K562 (cell line): Measurements from ENCODE around the gene FBXW11.

Experiments
- ATF1 ChIP-seq, 2 experiments: fragments of 450-650 bp in 1 of 2; IDR thresholded peaks; 2 replicates each; pipeline ENCODE4 v1.6.1; 2016; ENCODE audit warnings: missing compliant biosample characterization in 1 of 2, missing genetic modification characterization in 1 of 2
- CBFB ChIP-seq: sonication (generic); formaldehyde crosslinking; IDR thresholded peaks from 2 replicates; pipeline ENCODE4 v1.4.0; 2020; ENCODE audit warnings: mild to moderate bottlenecking, missing genetic modification reagents
- E2F3 ChIP-seq: fragments of 250-450 bp; sonication (Bioruptor Pico); IDR thresholded peaks from 2 replicates; pipeline ENCODE4 v1.4.0; 2020; ENCODE audit warnings: mild to moderate bottlenecking
- ESRRA ChIP-seq: fragments of 450-650 bp; IDR thresholded peaks from 2 replicates; pipeline ENCODE4 v1.6.1; 2014; ENCODE audit warnings: low read depth, mild to moderate bottlenecking, moderate library complexity, borderline replicate concordance
- HIVEP1 ChIP-seq: fragments of 250-450 bp; sonication (Bioruptor Pico); IDR thresholded peaks from 2 replicates; pipeline ENCODE4 v1.4.0; 2020; ENCODE audit warnings: mild to moderate bottlenecking
- MTF1 ChIP-seq: fragments of 250-450 bp; sonication (Bioruptor Pico); IDR thresholded peaks from 2 replicates; pipeline ENCODE4 v1.9.0; 2021; ENCODE audit warnings: moderate library complexity, mild to moderate bottlenecking, inconsistent platforms, borderline replicate concordance
- TAF1 ChIP-seq: IDR thresholded peaks from 2 replicates; pipeline ENCODE4 v1.6.1; 2011; ENCODE audit warnings: mild to moderate bottlenecking, low read length, moderate library complexity; ENCODE audit not compliant: insufficient read depth, control insufficient read depth, severe bottlenecking; ENCODE audit errors: extremely low read depth
- YY1 ChIP-seq, 3 experiments: IDR thresholded peaks; 2 replicates each; pipeline ENCODE4 v1.6.1; 2011; ENCODE audit warnings: low read length in 2 of 3, mild to moderate bottlenecking in 2 of 3, moderate library complexity in 2 of 3, borderline replicate concordance in 1 of 3, control low read depth in 1 of 3, low read depth in 1 of 3; ENCODE audit not compliant: insufficient read depth in 3 of 3, insufficient replicate concordance in 2 of 3, control insufficient read depth in 1 of 3, insufficient read length in 1 of 3; ENCODE audit errors: extremely low read depth in 1 of 3

DNA sequence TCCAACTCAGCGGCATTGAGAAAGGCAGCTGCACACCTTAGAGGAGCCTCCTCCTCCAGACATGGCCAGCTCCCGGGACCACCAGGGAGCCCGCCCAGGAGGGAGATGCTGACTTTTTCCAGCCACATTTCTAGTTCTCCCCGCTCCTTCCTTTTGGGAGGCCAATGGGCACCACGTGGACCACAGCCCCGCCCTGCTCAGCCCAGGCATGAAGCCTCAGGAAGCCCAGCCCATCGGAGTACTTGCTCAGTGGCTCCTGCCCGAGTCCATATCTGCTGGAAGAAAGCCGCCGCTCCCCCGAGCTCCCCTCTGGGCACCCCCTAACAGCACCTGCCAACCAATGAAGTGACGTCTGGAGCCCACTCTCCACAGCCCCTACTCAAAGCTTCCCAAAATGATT, 168.4 kb downstream of the FBXW11 start:
- TF ChIP-seq E2F3 (CRISPR knock-in tag) (no peak), ESRRA (no peak), ATF1 (CRISPR knock-in tag; IDR thresholded peaks at IDR 0.05) (no peak), ATF1 (tag; IDR thresholded peaks at IDR 0.05) (no peak), HIVEP1 (CRISPR knock-in tag) (no peak), CBFB (CRISPR knock-in tag) (no peak), YY1 (IDR thresholded peaks at IDR 0.05; ENCODE audit: borderline replicate concordance in 1 of 3, control insufficient read depth in 1 of 3, extremely low read depth in 1 of 3, insufficient read depth in 3 of 3, insufficient read length in 1 of 3, insufficient replicate concordance in 2 of 3, low read depth in 1 of 3, low read length in 2 of 3) (no peak), MTF1 (CRISPR knock-in tag) (no peak), TAF1 (no peak)
